Hepatocyte (in vitro differentiated cells): ENCODE data around the gene TACSTD2.

ENCODE experiments used
- EZH2phosphoT487 ChIP-seq: fragments of 200-600 bp; sonication (generic); IDR thresholded peaks from one replicate; pipeline ENCODE4 v1.6.1; 2018; ENCODE audit warnings: antibody characterized with exemption, mild to moderate bottlenecking, low read depth, moderate library complexity; ENCODE audit not compliant: unreplicated experiment, severe bottlenecking
- TF ChIP-seq, protein P1 (sequence below): fragments of 200-600 bp; sonication (generic); IDR thresholded peaks from 2 replicates; pipeline ENCODE4 v1.5.1; 2016; ENCODE audit warnings: antibody characterized with exemption, mild to moderate bottlenecking; ENCODE audit not compliant: poor library complexity

DNA sequence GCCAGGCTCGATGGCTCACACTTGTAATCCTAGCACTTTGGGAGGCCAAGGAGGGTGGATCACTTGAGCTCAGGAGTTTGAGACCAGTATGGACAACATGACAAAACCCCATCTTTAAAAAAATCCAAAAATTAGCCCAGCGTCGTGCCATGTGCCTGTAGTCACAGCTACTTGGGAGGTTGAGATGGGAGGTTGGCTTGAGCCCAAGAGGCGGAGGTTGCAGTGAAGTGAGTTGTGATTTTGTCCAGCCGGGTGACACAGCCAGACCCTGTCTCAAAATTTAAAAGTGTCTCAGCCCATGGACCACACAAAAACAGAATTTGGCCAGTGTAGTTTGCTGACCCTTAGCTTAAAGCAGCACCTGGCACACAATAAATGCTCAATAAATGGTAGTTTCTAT, 11.3 kb upstream of the TACSTD2 start:
- TF ChIP-seq EZH2phosphoT487: no peak
- TF ChIP-seq, protein P1, sequence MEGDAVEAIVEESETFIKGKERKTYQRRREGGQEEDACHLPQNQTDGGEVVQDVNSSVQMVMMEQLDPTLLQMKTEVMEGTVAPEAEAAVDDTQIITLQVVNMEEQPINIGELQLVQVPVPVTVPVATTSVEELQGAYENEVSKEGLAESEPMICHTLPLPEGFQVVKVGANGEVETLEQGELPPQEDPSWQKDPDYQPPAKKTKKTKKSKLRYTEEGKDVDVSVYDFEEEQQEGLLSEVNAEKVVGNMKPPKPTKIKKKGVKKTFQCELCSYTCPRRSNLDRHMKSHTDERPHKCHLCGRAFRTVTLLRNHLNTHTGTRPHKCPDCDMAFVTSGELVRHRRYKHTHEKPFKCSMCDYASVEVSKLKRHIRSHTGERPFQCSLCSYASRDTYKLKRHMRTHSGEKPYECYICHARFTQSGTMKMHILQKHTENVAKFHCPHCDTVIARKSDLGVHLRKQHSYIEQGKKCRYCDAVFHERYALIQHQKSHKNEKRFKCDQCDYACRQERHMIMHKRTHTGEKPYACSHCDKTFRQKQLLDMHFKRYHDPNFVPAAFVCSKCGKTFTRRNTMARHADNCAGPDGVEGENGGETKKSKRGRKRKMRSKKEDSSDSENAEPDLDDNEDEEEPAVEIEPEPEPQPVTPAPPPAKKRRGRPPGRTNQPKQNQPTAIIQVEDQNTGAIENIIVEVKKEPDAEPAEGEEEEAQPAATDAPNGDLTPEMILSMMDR: no peak
